GM10266 (cell line): ENCODE results near the gene PADI1.

Source experiments
- DNase-seq: peaks from one replicate; pipeline ENCODE4 v3.0.0; 2012; ENCODE audit errors: extremely low spot score
- CTCF ChIP-seq: IDR thresholded peaks from 2 replicates; pipeline ENCODE4 v1.5.1; 2012; ENCODE audit warnings: mild to moderate bottlenecking, low read depth; ENCODE audit not compliant: control insufficient read depth, insufficient read depth; ENCODE audit errors: missing control alignments

Gene PADI1

GRCh38 chr1:17161926-17162800, 42.8 kb upstream of the PADI1 start:
- no peak for TF ChIP-seq CTCF
- no peak for DNase-seq

GRCh38 chr1:17162941-17163340, 42.0 kb upstream of the PADI1 start:
- no peak for TF ChIP-seq CTCF
- DNase-seq, result no peak

GRCh38 chr1:17163371-17163770, 41.6 kb upstream of the PADI1 start:
- TF ChIP-seq CTCF, result no peak

GRCh38 chr1:17163789-17164666, 40.9 kb upstream of the PADI1 start:
- no peak for DNase-seq

More at GRCh38 chr1:17163371-17163770, 41.6 kb upstream of the PADI1 start:
- DNase-seq, result no peak

GRCh38 chr1:17165823-17166222, 39.1 kb upstream of the PADI1 start:
- TF ChIP-seq CTCF, result no peak

More at GRCh38 chr1:17163789-17164666, 40.9 kb upstream of the PADI1 start:
- no peak for TF ChIP-seq CTCF

GRCh38 chr1:17167041-17167785, 37.7 kb upstream of the PADI1 start:
- TF ChIP-seq CTCF, result no peak
- no peak for DNase-seq

More at GRCh38 chr1:17165823-17166222, 39.1 kb upstream of the PADI1 start:
- no peak for DNase-seq
